HG03066 (cell line): ENCODE measurements around the gene SAMHD1.
"Not testable (repeated sequence)": the region's sequence is repeated elsewhere in the genome, so short reads cannot be mapped to it uniquely, and the experiment has no call there.

Experiments
- ATAC-seq: cut with Tn5 transposase; IDR thresholded peaks from one replicate; pipeline ENCODE4 v1.9.1; 2021; ENCODE audit warnings: low read depth; ENCODE audit not compliant: unreplicated experiment

SAMHD1 gene

DNA sequence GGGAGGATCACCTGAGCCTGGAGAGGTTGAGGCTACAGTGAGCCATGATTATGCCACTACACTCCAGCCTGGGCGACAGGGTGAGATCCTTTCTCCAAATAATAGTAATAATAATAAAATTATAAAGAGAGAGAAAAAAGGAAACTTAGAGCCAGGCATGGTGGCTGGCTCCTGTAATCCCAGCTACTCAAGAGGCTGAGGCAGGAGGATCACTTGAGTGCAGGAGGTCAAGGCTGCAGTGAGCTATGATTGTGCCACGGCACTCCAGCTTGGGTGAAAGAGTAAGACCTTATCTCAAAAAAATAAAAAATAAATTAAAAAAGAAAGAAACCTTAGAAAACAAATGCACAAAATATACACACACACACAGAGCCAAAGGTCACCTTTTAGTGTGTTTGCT is 5.2 kb upstream of the SAMHD1 start:
- no peak for ATAC-seq

DNA sequence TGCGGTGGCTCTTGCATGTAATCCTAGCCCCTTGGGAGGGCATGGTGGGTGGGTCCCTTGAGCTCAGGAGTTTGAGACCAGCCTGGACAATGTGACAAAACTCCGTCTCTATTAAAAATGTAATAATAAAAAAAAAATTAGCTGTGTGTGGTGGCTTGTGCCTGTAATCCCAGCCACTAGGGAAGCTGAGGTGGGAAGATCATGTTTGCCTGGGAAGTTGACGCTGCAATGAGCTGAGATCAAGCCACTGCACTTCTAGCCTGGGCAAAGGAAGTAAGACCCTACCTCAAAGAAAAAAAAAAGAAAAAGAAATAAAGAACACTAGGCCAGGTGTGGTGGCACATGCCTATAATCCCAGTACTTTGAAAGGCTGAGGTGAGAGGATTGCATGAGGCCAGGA is 4.5 kb upstream of the SAMHD1 start:
- ATAC-seq: no peak

DNA sequence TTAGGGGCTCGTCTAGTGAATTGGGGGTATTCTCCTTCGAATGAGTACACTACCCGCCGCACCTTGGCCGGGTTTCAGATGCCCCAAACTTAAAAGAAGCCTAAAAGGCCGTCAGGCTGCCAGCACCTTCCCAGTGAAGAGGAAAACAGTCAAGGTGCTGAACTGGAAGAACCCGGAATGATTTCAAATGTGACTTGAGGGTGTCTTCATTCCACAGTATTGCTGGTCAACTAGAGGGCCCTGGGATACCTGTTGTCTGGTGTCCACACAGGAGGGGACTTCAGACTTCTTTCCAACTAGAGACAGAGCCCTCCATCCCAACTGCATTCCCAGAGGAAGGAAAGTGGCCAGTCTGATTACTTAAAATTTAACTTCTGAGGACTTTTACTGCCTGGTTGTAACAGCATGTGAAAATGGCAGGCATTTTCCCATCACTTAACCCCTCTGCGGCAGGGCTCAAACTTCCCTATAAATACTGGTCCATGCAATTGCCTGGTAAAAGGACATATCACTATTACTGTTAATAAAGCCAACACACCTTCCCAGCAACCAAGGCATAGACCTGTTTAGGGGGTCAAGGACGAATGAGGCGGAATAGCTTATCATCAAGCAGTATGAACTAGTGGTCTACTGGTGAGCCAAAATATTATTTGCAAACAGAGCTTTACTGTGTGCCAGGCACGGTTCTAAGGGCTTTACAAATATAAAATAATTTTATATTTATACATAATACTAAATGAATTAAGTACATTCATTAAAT is 651 bp upstream of the SAMHD1 start:
- no peak for ATAC-seq

DNA sequence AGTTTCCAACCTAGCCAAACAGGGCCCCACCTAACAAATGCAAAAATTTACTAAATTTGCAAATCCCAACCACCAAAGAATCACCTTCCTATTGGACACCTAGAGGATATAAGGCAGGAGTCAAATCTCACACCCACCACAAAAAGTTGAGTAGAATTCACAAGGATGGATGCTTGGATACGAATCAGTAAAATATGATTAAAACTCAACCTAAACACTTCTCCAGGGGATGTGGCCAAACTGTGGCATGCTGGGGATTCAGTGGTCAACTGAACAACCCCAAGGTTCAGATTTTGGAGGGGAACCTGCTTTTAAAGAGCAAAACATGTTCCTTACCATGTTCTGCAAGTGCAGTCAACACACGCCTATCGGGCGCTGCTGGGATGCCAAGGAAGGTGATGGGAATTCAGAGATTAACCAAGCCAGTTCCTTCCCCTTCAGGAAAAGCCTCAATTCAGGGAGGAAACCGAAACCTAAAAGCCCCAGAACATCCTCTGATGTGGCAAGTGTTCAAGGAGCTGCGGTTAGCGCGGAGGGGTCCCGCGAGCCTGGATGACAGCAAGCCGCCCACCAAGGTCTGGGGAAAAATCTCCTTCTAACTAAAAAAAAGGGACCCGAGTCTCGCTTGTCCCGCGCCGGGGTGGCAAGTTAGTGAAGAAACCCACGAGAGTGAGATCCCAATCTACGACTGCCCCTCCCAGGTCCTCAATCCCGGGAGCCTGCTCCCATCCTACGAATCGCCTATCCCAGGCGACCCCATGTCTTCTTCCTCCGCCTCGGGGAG is 902 bp downstream of the SAMHD1 start:
- no peak for ATAC-seq

DNA sequence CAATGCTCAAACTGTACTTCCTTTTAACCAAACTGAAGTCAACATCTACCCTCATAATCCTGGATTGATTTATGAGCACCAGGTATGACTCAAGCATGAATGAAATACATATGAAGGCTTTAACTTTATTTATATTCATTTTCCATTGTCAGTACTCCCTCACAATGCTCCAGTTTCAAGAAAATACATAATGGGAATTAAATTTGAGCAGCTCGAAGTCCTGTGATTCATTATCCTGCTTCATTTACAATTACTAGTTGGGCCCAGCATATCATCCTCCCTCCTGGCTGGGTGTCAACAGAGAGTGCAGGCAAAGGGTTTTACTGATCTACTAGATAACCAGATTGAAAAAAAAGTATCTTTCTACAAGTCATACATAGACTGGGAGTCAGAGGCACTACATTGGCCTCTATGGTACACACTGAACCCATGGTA is 10.1 kb downstream of the SAMHD1 start:
- ATAC-seq: no peak

DNA sequence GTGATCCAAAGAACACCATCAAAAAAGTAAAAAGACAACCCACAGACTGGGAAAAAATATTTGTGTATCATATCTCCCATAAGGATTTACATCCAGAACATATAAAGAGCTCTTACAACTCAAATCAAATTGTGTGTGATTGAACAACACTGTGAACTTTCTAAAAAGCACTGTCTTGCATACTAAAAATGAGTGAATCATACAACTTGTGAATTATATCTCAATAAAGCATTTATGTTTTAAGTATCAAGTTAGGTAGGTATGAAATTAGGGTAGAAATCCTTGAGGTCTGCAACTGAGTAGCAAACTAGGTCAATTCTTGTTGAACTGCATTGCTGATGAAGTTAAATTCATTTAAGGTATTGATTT is 14.1 kb downstream of the SAMHD1 start:
- ATAC-seq: no peak

DNA sequence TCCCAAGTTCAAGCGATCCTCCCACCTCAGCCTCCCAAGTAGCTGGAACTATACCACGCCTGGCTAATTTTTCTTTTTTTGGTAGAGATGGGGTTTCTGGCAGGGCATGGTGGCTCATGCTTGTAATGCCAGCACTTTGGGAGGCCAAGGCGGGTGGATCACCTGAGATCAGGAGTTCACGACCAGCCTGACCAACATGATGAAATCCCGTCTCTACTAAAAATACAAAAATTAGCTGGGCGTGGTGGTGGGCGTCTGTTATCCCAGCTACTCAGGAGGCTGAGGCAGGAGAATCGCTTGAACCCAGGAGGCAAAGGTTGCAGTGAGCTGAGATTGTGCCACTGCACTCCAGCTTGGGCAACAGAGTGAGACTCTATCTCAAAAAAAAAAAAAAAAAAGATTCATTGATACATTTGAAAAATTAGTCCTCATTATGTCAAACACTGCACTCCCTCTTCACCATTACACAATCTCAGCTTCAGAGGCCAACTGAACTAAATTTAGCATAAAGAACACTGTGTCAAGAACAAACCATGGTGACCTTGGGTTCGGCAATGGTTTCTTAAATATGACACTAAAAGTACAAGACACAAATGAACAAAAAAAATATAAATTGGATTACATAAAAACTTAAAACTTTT is 14.6 kb downstream of the SAMHD1 start:
- ATAC-seq: not testable (repeated sequence)

DNA sequence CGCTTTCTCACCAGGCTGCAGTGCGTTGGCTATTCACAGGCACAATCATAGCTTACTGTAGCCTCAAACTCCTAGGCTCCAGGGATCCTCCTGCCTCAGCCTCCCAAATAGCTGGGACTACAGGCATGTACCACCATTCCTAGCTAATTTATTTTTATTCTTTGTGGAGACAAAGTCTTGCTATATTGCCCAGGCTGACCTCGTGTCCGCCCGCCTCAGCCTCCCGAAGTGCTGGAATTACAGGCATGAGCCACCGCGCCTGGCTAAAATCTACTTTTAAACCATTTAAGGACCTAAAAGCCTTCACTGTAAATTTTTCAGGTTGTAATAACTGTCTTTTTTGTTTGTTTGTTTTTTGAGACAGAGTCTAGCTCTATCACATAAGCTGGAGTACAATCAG is 15.2 kb downstream of the SAMHD1 start:
- no peak for ATAC-seq

DNA sequence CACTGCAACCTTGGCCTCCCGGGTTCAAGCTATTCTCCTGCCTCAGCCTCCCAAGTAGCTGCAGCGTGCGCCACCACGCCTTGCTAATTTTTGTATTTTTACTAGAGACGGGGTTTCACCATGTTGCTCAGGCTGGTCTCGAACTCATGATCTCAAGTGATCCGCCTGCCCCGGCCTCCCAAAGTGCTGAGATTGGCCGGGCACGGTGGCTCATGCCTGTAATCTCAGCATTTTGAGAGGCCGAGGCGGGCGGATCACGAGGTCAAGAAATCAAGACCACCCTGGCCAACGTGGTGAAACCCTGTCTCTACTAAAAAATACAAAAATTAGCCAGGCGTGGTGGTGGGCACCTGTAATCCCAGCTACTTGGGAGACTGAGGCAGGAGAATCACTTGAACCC is 17.9 kb downstream of the SAMHD1 start:
- not testable (repeated sequence) for ATAC-seq

DNA sequence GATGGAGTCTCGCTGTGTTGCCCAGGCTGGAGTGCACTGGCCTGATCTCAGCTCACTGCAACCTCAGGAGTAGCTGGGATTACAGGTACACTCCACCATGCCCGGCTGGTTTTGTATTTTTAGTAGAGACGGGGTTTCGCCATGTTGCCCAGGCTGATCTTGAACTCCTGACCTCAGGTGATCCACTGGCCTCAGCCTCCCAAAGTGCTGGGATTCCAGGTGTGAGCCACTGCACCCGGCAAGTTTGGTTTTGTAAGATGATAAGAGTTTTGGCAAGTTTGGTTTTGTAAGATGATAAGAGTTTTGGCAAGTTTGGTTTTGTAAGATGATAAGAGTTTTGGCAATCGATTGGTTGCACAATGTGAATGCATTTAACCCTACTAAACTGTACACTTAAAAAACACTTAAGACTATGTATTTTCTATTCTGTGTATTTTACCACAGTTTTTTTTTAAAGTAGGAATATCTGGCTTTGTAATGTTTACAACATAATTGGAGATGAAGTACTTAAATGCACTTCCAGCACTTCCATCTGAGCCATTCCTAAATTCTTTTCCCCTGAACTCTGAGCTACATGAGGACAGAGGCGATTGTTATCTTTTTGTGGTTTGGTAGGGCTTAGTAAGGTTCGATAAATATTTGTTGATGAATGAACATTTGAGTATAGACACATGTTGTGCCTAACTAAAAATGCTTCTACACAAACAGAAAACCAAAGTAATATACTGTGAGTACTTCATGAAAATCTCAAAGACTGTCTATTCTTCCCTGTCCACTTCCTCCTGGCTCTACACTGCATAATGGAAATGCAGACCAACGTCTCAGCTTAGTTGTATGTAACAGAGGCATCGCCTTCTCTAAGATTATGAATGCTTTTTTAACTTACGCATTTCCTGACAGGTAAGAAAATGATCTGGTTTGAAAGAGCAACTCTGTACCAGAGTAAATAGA is 18.8 kb downstream of the SAMHD1 start:
- no peak for ATAC-seq

DNA sequence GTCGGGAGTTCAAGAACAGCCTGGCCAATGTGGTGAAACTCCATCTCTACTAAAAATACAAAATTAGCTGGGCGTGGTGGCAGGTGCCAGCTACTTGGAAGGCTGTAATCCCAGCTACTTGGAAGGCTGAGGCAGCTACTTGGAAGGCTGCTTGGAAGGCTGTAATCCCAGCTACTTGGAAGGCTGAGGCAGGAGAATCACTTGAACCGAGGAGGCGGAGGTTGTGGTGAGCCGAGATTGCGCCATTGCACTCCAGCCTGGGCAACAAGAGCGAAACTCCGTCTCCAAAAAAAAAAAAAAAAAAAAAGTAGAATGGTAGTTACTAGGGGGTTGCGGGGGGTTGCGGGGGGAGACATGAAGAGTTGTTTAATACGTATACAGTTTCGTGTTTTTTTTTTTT is 19.4 kb downstream of the SAMHD1 start:
- not testable (repeated sequence) for ATAC-seq

DNA sequence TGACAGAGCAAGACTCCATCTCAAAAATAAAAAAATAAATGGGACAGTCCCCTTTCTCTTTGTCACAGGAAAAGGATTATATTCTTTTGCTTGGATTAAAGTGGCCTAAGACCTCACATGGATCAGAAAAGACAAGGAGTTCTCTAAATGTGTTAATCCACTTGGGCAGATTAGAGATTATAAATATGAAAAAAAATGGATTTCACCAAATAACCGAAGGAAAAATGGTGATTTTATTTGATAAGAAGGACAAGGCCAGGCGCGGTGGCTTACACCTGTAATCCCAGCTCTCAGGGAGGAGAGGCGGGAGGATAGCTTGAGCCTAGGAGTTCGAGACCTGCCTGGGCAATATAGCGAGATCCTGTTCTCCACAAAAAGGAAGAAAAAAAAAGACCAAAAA is 21.8 kb downstream of the SAMHD1 start:
- ATAC-seq: no peak

DNA sequence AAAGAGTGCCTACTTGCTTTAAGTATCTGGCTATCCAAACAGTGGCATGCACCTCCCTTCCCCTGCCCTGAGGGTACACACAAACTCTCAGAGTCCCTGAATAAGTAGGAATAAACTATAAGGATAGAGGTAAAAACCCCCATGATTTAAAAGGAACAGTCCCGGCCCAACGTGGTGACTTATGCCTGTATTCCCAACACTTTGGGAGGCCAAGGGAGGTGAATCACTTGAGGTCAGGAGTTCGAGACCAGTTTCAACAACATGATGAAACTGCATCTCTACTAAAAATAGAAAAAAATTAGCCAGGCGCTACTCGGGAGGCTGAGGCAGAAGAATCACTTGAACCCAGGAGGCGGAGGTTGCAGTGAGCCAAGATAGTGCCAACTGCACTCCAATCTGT is 22.2 kb downstream of the SAMHD1 start:
- no peak for ATAC-seq

DNA sequence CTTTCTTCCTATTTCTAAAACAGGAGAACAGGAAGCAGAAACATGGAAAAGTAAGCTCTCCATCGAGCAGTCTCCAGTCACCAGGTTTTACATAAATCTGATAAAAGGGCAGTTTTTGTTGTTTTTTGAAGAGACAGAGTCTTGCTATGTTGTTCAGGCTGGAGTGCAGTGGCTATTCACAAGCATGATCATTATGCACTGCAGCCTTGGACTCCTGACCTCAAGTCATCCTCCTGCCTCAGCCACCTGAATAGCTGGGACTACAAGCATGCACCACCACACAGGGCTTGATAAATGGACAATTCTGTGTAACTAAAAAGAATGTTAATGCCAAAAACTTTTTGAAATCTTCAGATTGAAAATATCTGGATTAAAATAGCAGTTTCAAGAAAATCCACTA is 23.8 kb downstream of the SAMHD1 start:
- ATAC-seq: no peak

DNA sequence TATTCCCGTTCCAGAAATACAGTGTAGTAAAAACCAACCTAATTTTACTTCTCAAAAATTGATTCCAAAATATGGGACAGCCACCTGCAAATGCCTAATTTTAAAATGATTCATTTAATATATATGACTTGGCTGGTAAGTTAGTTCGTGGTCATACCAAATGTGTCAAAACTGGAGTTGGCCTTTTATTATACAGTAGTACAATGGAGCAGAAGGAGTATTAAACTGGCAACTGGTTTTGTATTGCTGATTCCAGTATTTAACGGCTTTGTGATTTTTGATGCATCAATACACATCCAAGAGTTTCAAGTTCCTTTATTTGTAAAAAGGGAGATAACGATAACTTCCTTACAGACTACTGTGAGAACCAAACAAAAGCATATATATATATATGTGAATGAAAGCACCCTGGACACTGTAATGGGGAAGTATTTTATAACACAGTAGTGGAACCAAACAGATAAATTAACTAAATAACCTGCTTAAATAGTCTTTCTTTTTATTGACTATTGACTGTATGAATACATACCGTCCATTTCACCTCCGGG is 24.8 kb downstream of the SAMHD1 start:
- ATAC-seq: no peak

DNA sequence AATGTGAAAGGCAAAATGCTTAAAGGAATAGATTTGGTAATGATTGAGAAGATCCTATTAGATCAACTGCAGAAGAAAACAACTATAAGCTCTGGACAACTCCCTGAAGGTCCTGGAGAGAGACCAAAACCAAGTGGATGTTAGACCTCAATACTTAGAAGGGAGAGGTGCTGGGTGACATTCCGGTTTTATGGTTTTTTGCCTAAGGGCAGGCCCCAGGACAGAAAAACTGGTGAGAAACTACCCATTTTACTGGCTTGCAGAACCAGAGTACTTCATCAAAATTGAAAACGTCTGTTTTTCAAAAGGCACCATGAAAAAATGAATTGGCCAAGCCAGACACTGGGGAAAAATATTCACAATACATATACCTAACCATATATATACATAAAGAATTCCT is 26.3 kb downstream of the SAMHD1 start:
- no peak for ATAC-seq

DNA sequence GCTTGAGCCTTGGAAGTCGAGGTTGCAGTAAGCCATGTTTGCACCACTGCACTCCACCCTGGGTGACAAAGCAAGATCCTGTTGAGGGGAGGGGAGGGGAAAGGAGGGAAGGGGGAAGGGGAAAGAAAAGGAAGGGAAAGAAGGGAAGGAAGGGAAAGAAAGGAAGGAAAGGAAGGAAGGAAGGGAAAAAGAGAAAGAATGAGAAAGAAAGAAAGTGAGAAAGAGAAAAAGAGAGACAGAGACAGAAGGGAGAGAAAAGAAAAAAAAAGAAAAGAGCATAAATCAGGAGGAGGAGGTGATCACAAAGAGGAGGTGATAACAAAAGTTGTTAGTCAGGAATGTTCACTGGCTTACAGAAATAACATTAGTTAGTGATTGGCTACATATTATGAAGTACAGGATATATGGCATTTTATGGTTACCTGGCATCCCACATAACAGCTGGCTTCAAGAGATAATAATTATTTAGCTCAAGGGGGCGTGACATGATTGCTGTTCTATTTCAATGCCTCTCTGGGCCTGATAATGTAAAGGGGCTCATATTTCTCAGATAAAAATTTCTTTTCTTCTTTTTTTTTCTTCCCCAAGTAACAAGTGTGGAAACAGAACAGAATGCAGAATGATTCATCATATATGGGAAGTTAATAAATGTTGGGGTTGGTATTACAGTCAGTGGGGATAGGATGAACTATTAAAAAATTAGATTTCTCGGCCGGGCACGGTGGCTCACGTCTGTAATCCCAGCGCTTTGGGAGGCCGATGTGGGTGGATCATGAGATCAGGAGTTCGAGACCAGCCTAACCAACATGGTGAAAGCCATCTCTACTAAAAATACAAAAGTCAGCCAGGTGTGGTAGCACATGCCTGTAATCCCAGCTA is 27.1 kb downstream of the SAMHD1 start:
- ATAC-seq: no peak

DNA sequence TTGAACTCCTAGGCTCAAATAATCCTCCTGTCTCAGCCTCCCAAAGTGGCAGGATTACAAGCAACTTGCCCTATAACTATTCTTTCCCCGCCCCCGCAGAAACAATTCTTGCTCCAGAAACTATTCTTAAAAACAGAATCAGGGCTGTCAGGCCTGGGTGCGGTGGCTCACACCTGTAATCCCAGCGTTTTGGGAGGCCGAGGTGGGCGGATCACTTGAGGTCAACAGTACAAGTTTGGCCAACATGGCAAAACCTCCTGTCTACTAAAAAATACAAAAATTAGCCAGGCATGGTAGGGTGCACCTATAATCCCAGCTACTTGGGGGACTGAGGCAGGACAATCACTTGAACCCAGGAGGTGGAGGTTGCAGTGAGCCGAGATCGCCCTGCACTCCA is 31.2 kb downstream of the SAMHD1 start:
- no peak for ATAC-seq

DNA sequence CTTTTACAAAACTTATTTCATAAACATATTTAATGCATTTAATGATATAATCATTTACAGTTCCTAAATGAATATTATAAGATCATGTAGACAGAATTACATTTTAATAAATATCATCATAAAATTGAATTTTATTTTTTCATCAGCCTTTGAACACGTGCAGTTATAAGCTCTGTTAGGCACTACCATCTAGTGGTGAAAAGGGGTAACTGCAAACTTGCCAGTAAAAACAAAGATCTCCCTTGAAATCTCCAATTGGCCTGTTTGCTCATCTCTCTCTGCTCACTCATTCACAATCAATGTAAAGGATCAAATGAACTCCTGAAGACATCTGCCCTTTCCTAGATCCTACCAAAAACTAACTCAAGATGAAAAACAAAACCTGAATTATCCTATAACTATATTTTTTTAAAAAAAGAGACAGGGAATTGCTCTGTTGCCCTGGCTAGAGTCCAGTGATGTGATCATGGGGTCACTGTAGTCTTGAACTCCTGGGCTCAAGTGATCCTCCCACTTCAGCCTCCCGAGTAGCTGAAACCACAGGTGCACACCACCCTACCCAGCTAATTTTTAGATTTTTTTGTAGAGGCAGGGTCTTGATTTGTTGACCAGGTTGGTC is 31.7 kb downstream of the SAMHD1 start:
- no peak for ATAC-seq
